ENCODE measurements around the gene CEP192. TPM values are rescaled to one million over a fixed set of nuclear protein-coding genes. Genes with fewer than 3 reads are reported as not detected.

The CEP192 gene
- total and polyA plus RNA-seq, 2 of the 4 experiments (the other 2 are of a cell fraction) = 17.2 to 29.0 TPM

GRCh38 chr18:12947285-12948049 lies 43.7 kb upstream of the CEP192 start, which contains the start of gene SEH1L:
TSS of gene SEH1L (plus strand) at chr18:12948011. CDS start at chr18:12948122, 111 bp downstream.
- peaks cover 3% of the 10 kb centered on the region; the same call in 1 of the 2 replicates for H3K4me1 ChIP-seq (ENCODE audit: control insufficient read depth, insufficient read depth, low read length)
- peak within 1 kb of the TSS; percentile 74; the same call in 1 of the 3 replicates for H2BK15ac ChIP-seq (ENCODE audit: low read depth, low read length)
- H4K91ac ChIP-seq (ENCODE audit: insufficient read depth, low read depth, low read length) = peak within 1 kb of the TSS; percentile 95
- H2BK5ac ChIP-seq (ENCODE audit: low read depth, low read length, poor library complexity, severe bottlenecking) = peak within 1 kb of the TSS; percentile 90
- ATAC-seq (ENCODE audit: low read depth) (peak; percentile 93), DNase-seq (peak; percentile 98)
- no peaks in the 10 kb centered on the region for H3K9me3 ChIP-seq (ENCODE audit: control insufficient read depth, insufficient read depth, low read length)
- peak within 1 kb of the TSS; percentile 41; the same call in 1 of the 2 replicates for H2BK20ac ChIP-seq (ENCODE audit: low read depth, low read length)
- peak within 1 kb of the TSS; percentile 99 for H3K14ac ChIP-seq (replicated peaks; ENCODE audit: low read depth, low read length)
- no peaks in the 10 kb centered on the region for H3K27me3 ChIP-seq (ENCODE audit: control insufficient read depth, insufficient read depth, low read length)
- H3K79me1 ChIP-seq (ENCODE audit: low read depth in 1 of 2, low read length in 2 of 2) = peaks cover 19 to 43% of the 10 kb centered on the region in 2 experiments
- H4K5ac ChIP-seq (ENCODE audit: low read depth, low read length) = peak within 1 kb of the TSS; percentile 89
- dilution Hi-C loops (cut with HindIII; ENCODE audit: low sequenced_read_pairs, unreplicated experiment) = no loop called here
- peak within 1 kb of the TSS; percentile 97 for H3K56ac ChIP-seq (ENCODE audit: extremely low read depth, insufficient read depth, low read length)
- H2AFZ ChIP-seq (replicated peaks; ENCODE audit: low read length, poor library complexity) = peak within 1 kb of the TSS; percentile 98
- in situ Hi-C loops (cut with MboI; ENCODE audit: low sequenced_read_pairs) = loop anchor here (10.0 kb wide), 1 partner anchor 573 kb away; the partner anchor contains the start of gene AFG3L2
- BruUV-seq (replicated peaks) = TSS peak; percentile 88
- peak within 1 kb of the TSS; percentile 81 for H2BK120ac ChIP-seq (ENCODE audit: low read depth, low read length)
- peak within 1 kb of the TSS; percentile 90 for H3K9ac ChIP-seq (ENCODE audit: low read depth, low read length)
- H3K4me2 ChIP-seq (ENCODE audit: low read depth, low read length) = peak within 1 kb of the TSS; percentile 89
- peak within 1 kb of the TSS; percentile 92 for H3K4ac ChIP-seq (ENCODE audit: low read depth, low read length)
- peak within 1 kb of the TSS; percentile 97 to 98 for H4K8ac ChIP-seq (ENCODE audit: low read depth in 2 of 2, low read length in 2 of 2)
- POLR2A ChIA-PET (ENCODE audit: unreplicated experiment) = no interaction called here
- H3K4me3 ChIP-seq (ENCODE audit: insufficient read depth, low read depth, low read length) = peak within 1 kb of the TSS; percentile 88
- H2AK5ac ChIP-seq (ENCODE audit: low read depth, low read length) = peak within 1 kb of the TSS; percentile 93
- H2AK9ac ChIP-seq (replicated peaks; ENCODE audit: low read depth, low read length, poor library complexity) = peak within 1 kb of the TSS; percentile 100
- no peaks in the 10 kb centered on the region for H3K36me3 ChIP-seq (ENCODE audit: control insufficient read depth, insufficient read depth, low read length)
- peak within 1 kb of the TSS; percentile 93 for H3K27ac ChIP-seq (ENCODE audit: insufficient read depth, low read length)
- WGBS, 2 experiments (ENCODE audit: extremely low coverage in 2 of 2, insufficient read length in 1 of 2) = 3% methylated on average over 8 of the region's 58 CpGs; no CpG with 5 or more reads in 1 of the 2 experiments
- peak within 1 kb of the TSS; percentile 92 for H3K23ac ChIP-seq (ENCODE audit: low read depth, low read length)
- H3K18ac ChIP-seq (ENCODE audit: low read depth, low read length) = peak within 1 kb of the TSS; percentile 64
- intact Hi-C loops (cut with micrococcal nuclease) = loop anchor here (5.0 to 10.0 kb wide), 2 partner anchors 207 to 570 kb away; partner anchors contain the start of gene AFG3L2
- peak; percentile 12; the same call in 1 of the 2 replicates for TF ChIP-seq MAZ (IDR thresholded peaks at IDR 0.05; ENCODE audit: borderline replicate concordance, low read depth, low read length)
- TF ChIP-seq MXI1 (IDR thresholded peaks at IDR 0.05; ENCODE audit: borderline replicate concordance, low read depth, low read length) = peak; percentile 72; the same call in 1 of the 2 replicates
- TF ChIP-seq FOS (IDR thresholded peaks at IDR 0.05; ENCODE audit: low read depth, low read length) = no peak
- peak; percentile 34; the same call in 1 of the 2 replicates for TF ChIP-seq POLR2A (IDR thresholded peaks at IDR 0.05; ENCODE audit: low read depth, low read length)
- peaks cover 7% of the 10 kb centered on the region for H4K20me1 ChIP-seq (ENCODE audit: insufficient read depth, low read length)
- CTCF ChIA-PET = no interaction called here
- H3K9me1 ChIP-seq (ENCODE audit: insufficient read depth, low read length) = peaks cover 13% of the 10 kb centered on the region

Measured in IMR-90 (cell line).